Measurements from ENCODE around the gene CFAP90. TPM values are rescaled to one million over a fixed set of nuclear protein-coding genes. Genes with fewer than 3 reads are reported as not detected.

Gene CFAP90
- total RNA-seq, 2 experiments from 2014 or later, result not detected

GRCh38 chr5:7851240-7851592 lies 283 bp upstream of the CFAP90 start:
- Histone ChIP-seq H3K9me3 (ENCODE audit: control insufficient read depth in 1 of 2, insufficient read depth in 1 of 2, low read length in 2 of 2) (peaks cover 0 to 9% of the 10 kb centered on the region in 2 experiments), H3K36me3 (ENCODE audit: insufficient read depth, low read length) (no peaks in the 10 kb centered on the region), H3K4me1 (ENCODE audit: insufficient read depth, low read length) (peaks cover 29% of the 10 kb centered on the region), H3K4me3 (ENCODE audit: low read length) (peak overlapping the region; percentile 30), H3K27ac (ENCODE audit: low read depth in 1 of 2, low read length in 2 of 2) (no peak overlapping the region), H3K27me3 (ENCODE audit: control insufficient read depth in 1 of 2, insufficient read depth in 2 of 2, low read length in 2 of 2) (peaks cover 11 to 16% of the 10 kb centered on the region in 2 experiments)
- POLR2A ChIA-PET, result interaction anchor here (1.5 to 2.2 kb wide), 2 partner anchors 18 to 22 kb away, joined by 4 to 17 read pairs; partner anchors contain the start of genes FASTKD3 and MTRR
- peaks cover 25% of the 10 kb centered on the region for H3K27me3 Mint-ChIP-seq
- H3K9me3 Mint-ChIP-seq, result no peaks in the 10 kb centered on the region
- intact Hi-C loops (cut with DNase I, micrococcal nuclease), result loop anchor here (2.0 to 10.0 kb wide), 3 partner anchors 18 to 1086 kb away; partner anchors contain the start of genes FASTKD3 (in 1 of the 2) and MTRR (in 1 of the 2)
- H3K27ac Mint-ChIP-seq, result peak overlapping the region; percentile 27
- peak overlapping the region; percentile 92 for H3K4me3 Mint-ChIP-seq
- ATAC-seq (ENCODE audit: poor library complexity), result no peak
- no peaks in the 10 kb centered on the region for H3K36me3 Mint-ChIP-seq (ENCODE audit: low read depth)
- TF ChIP-seq, protein P1, sequence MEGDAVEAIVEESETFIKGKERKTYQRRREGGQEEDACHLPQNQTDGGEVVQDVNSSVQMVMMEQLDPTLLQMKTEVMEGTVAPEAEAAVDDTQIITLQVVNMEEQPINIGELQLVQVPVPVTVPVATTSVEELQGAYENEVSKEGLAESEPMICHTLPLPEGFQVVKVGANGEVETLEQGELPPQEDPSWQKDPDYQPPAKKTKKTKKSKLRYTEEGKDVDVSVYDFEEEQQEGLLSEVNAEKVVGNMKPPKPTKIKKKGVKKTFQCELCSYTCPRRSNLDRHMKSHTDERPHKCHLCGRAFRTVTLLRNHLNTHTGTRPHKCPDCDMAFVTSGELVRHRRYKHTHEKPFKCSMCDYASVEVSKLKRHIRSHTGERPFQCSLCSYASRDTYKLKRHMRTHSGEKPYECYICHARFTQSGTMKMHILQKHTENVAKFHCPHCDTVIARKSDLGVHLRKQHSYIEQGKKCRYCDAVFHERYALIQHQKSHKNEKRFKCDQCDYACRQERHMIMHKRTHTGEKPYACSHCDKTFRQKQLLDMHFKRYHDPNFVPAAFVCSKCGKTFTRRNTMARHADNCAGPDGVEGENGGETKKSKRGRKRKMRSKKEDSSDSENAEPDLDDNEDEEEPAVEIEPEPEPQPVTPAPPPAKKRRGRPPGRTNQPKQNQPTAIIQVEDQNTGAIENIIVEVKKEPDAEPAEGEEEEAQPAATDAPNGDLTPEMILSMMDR (IDR thresholded peaks at IDR 0.05), result no peak
- CTCF ChIA-PET, result interaction anchor here (1.5 to 1.8 kb wide), 2 partner anchors 9 to 35 kb away, joined by 3 to 6 read pairs; no protein-coding TSS in a partner anchor
- DNase-seq, result no peak
- peaks cover 23% of the 10 kb centered on the region for H3K4me1 Mint-ChIP-seq (ENCODE audit: low read depth)

DNA sequence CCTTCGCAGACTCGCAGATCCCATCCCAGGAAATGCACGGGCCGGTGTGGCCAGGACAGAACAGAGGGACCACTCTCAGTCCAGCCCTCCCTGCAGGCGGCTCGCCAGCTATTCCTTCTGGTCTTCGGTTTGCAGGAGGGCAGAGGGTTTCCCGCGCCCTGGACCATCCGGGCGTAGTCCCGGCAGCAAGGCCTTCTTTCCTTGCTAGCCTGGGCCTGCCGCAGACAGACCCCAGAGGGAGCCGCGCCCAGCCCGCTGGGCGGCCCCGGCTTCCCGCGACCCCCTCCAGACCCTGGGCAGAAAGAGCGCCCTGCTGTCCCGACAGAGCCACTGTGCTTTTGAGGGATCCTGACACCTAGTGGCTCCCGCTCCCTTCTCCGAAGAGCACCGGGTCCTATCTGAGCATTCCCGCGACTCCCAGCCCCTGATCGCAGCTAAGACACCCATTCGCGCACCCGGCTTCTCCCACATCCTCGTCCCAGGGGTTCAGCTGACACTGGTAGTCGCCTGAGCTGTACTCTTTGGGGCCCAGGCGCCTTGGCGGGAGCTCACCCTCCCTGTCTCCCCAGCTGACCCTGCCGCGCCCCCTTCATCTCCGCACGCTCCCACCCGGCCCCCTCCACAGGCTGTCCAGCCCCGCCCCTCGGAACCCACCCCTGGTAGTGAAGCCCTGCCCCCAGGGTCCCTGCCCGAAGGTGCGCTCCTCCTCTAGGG lies 1.1 kb downstream of the CFAP90 start:
- peak overlapping the region; percentile 91 for H3K4me3 Mint-ChIP-seq
- CTCF ChIA-PET, result interaction anchor here (1.2 to 1.5 kb wide), 2 partner anchors 22 to 34 kb away, joined by 3 read pairs; no protein-coding TSS in a partner anchor
- POLR2A ChIA-PET, result interaction anchor here (1.0 to 2.2 kb wide), 2 partner anchors 20 to 1217 kb away, joined by 3 to 17 read pairs; partner anchors contain the start of genes FASTKD3, MTRR, NSUN2 and SRD5A1
- Histone ChIP-seq H3K36me3 (ENCODE audit: insufficient read depth, low read length) (no peaks in the 10 kb centered on the region), H3K4me1 (ENCODE audit: insufficient read depth, low read length) (peaks cover 29% of the 10 kb centered on the region), H3K4me3 (ENCODE audit: low read length) (peak overlapping the region; percentile 49), H3K27ac (ENCODE audit: low read depth in 1 of 2, low read length in 2 of 2) (no peak overlapping the region), H3K9me3 (ENCODE audit: control insufficient read depth in 1 of 2, insufficient read depth in 1 of 2, low read length in 2 of 2) (peaks cover 0 to 9% of the 10 kb centered on the region in 2 experiments), H3K27me3 (ENCODE audit: control insufficient read depth in 1 of 2, insufficient read depth in 2 of 2, low read length in 2 of 2) (peaks cover 11 to 16% of the 10 kb centered on the region in 2 experiments)
- H3K27ac Mint-ChIP-seq, result no peak overlapping the region
- DNase-seq (peak in 4 of 14 experiments; percentile 4 to 32 (median 16)), ATAC-seq (ENCODE audit: poor library complexity) (peak; percentile 26)
- peaks cover 34% of the 10 kb centered on the region for H3K27me3 Mint-ChIP-seq
- H3K4me1 Mint-ChIP-seq (ENCODE audit: low read depth), result peaks cover 23% of the 10 kb centered on the region
- TF ChIP-seq, protein P1 (IDR thresholded peaks at IDR 0.05), result no peak
- H3K9me3 Mint-ChIP-seq, result no peaks in the 10 kb centered on the region
- intact Hi-C loops (cut with DNase I, micrococcal nuclease), result loop anchor here (2.0 to 10.0 kb wide), 3 partner anchors 19 to 1085 kb away; partner anchors contain the start of genes FASTKD3 (in 1 of the 2) and MTRR (in 1 of the 2)
- H3K36me3 Mint-ChIP-seq (ENCODE audit: low read depth), result no peaks in the 10 kb centered on the region

DNA sequence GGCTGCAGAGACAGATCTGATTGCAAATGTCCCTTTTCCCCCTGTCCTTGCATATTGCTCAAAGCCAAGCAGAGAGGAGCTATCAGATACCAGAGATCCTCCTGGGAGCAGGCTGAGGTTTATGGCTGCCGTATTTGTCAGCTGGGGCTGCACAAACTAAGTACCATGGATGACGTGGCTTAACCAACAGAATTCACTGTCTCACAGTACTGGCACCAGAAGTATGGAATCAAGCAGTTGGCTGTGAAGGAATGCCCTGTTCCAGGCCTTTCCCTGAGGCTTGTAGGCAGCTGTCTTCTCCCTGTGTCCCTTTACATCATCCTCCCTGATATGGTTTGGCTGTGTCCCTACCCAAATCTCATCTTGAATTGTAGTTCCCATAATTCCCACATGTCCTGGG lies 2.6 kb downstream of the CFAP90 start:
- Histone ChIP-seq H3K9me3 (ENCODE audit: control insufficient read depth in 1 of 2, insufficient read depth in 1 of 2, low read length in 2 of 2) (peaks cover 0 to 9% of the 10 kb centered on the region in 2 experiments), H3K27ac (ENCODE audit: low read depth in 1 of 2, low read length in 2 of 2) (no peak overlapping the region), H3K4me1 (ENCODE audit: insufficient read depth, low read length) (peaks cover 29% of the 10 kb centered on the region), H3K36me3 (ENCODE audit: insufficient read depth, low read length) (no peaks in the 10 kb centered on the region), H3K27me3 (ENCODE audit: control insufficient read depth in 1 of 2, insufficient read depth in 2 of 2, low read length in 2 of 2) (peaks cover 16 to 19% of the 10 kb centered on the region in 2 experiments), H3K4me3 (ENCODE audit: low read length) (no peak overlapping the region)
- H3K27me3 Mint-ChIP-seq, result peaks cover 40% of the 10 kb centered on the region
- ChIA-PET CTCF (no interaction called here), POLR2A (no interaction called here)
- TF ChIP-seq, protein P1 (IDR thresholded peaks at IDR 0.05), result no peak
- H3K4me1 Mint-ChIP-seq (ENCODE audit: low read depth), result peaks cover 22% of the 10 kb centered on the region
- no peak overlapping the region for H3K27ac Mint-ChIP-seq
- no peak overlapping the region for H3K4me3 Mint-ChIP-seq
- H3K9me3 Mint-ChIP-seq, result no peaks in the 10 kb centered on the region
- ATAC-seq (ENCODE audit: poor library complexity), result no peak
- no peaks in the 10 kb centered on the region for H3K36me3 Mint-ChIP-seq (ENCODE audit: low read depth)
- DNase-seq, result no peak
- intact Hi-C loops (cut with DNase I, micrococcal nuclease), result no loop called here
